BLaER1 (cell line): Measurements from ENCODE around the gene APRT.
"Not testable (repeated sequence)": the region's sequence is repeated elsewhere in the genome, so short reads cannot be mapped to it uniquely, and the experiment has no call there.

ENCODE experiments used
- H3K27ac ChIP-seq: shearing (Covaris generic); formaldehyde crosslinking; 2 replicates; pipeline ENCODE4 v1.8.1; 2022
- H3K27me3 ChIP-seq: shearing (Covaris generic); formaldehyde crosslinking; 2 replicates; pipeline ENCODE4 v1.8.1; 2022
- H3K36me3 ChIP-seq: shearing (Covaris generic); formaldehyde crosslinking; 2 replicates; pipeline ENCODE4 v1.8.1; 2022
- H3K4me1 ChIP-seq: shearing (Covaris generic); formaldehyde crosslinking; 2 replicates; pipeline ENCODE4 v1.8.1; 2022
- H3K4me2 ChIP-seq: shearing (Covaris generic); formaldehyde crosslinking; 2 replicates; pipeline ENCODE4 v1.8.1; 2022
- H3K4me3 ChIP-seq: shearing (Covaris generic); formaldehyde crosslinking; 2 replicates; pipeline ENCODE4 v1.8.1; 2022
- H3K9ac ChIP-seq: shearing (Covaris generic); formaldehyde crosslinking; 2 replicates; pipeline ENCODE4 v1.8.1; 2022
- H3K9me3 ChIP-seq: shearing (Covaris generic); formaldehyde crosslinking; 2 replicates; pipeline ENCODE4 v1.8.1; 2022
- H4K20me1 ChIP-seq: shearing (Covaris generic); formaldehyde crosslinking; 2 replicates; pipeline ENCODE4 v1.8.1; 2022
- Cebpa-rat ChIP-seq: shearing (Covaris generic); IDR thresholded peaks from 2 replicates; pipeline ENCODE4 v1.8.1; 2022

Gene APRT

GRCh38 chr16:88825146-88825545 is 13.4 kb upstream of the APRT start:
- Histone ChIP-seq H3K4me2 (no peak overlapping the region), H3K9ac (no peak overlapping the region), H4K20me1 (peaks cover 8% of the 10 kb centered on the region), H3K9me3 (no peaks in the 10 kb centered on the region), H3K4me1 (peaks cover 19% of the 10 kb centered on the region), H3K36me3 (peaks cover 88% of the 10 kb centered on the region), H3K27ac (no peak overlapping the region), H3K4me3 (no peak overlapping the region), H3K27me3 (no peaks in the 10 kb centered on the region)
- no peak for TF ChIP-seq Cebpa-rat

- H3K27ac ChIP-seq, result no peak overlapping the region
- TF ChIP-seq Cebpa-rat, result no peak
- H3K9me3 ChIP-seq, result no peaks in the 10 kb centered on the region
- no peak overlapping the region for H3K4me2 ChIP-seq
- no peak overlapping the region for H3K4me3 ChIP-seq
- H3K9ac ChIP-seq, result no peak overlapping the region
- H3K27me3 ChIP-seq, result no peaks in the 10 kb centered on the region
- peaks cover 8% of the 10 kb centered on the region for H4K20me1 ChIP-seq
- peaks cover 19% of the 10 kb centered on the region for H3K4me1 ChIP-seq
- H3K36me3 ChIP-seq, result peaks cover 87% of the 10 kb centered on the region
Observed at GRCh38 chr16:88824256-88825077, 12.7 kb upstream of the APRT start.

DNA sequence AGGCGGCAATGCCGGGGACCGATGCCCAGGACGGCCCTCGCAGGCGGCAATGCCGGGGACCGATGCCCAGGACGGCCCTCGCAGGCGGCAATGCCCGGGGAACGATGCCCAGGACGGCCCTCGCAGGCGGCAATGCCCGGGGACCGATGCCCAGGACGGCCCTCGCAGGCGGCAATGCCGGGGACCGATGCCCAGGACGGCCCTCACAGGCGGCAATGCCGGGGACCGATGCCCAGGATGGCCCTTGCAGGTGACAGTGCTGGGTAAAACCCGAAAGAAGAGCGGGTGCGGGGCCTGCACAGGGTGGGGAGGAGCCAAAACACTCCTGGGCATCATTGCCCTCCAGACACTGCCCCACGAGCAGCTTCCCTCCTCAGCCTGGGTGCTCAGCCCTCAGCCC is 11.9 kb upstream of the APRT start:
- peaks cover 80% of the 10 kb centered on the region for H3K36me3 ChIP-seq
- not testable (repeated sequence) for H3K27me3 ChIP-seq, H4K20me1 ChIP-seq, H3K27ac ChIP-seq, H3K4me2 ChIP-seq, H3K9ac ChIP-seq, H3K9me3 ChIP-seq, H3K4me3 ChIP-seq
- H3K4me1 ChIP-seq, result peaks cover 19% of the 10 kb centered on the region

DNA sequence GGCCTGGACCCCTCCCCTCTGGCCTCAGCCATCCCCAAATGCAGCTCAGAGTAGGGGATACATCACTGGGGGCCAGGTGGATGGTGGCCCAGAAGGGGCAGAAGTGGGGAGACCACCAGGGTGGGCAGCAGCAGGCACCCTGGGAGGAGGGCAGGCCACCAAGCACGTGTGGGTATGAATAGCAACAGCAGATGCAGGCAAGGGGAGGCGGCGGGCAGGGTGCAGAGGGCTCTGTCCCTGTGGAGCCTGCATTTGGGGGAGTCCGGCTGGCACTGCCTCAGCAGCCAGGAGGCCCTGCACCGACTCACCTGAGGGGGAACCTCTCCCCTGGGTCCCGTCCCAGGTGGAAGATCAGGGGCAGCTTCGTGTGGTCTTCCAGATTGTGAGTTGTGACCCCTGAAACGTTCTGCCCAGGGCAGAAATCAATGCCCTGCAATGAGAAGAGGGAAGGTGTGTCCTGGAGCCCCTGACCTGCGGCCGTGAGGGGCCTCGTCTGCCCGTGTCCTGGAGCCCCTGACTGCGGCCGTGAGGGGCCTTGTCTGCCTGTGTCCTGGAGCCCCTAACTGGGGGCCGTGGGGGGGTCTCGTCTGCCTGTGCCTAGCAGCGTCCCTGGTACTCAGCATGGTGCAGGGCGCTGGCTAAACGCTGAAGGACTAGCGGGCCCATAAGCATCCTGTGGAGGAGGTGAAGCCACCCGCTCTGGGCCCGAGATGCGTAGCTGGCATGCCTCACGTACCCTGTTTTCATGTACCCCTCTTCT is 10.7 kb upstream of the APRT start:
- no peak overlapping the region for H3K4me2 ChIP-seq
- peaks cover 8% of the 10 kb centered on the region; the same call in 1 of the 2 replicates for H4K20me1 ChIP-seq
- peaks cover 19% of the 10 kb centered on the region for H3K4me1 ChIP-seq
- H3K9ac ChIP-seq, result no peak overlapping the region
- H3K27ac ChIP-seq, result no peak overlapping the region
- no peak overlapping the region for H3K4me3 ChIP-seq
- peaks cover 79% of the 10 kb centered on the region for H3K36me3 ChIP-seq
- no peak for TF ChIP-seq Cebpa-rat
- no peaks in the 10 kb centered on the region for H3K27me3 ChIP-seq
- no peaks in the 10 kb centered on the region for H3K9me3 ChIP-seq

GRCh38 chr16:88821168-88821850 is 9.6 kb upstream of the APRT start:
- Histone ChIP-seq H3K27ac (no peak overlapping the region), H3K36me3 (peaks cover 71% of the 10 kb centered on the region), H3K4me1 (peaks cover 23% of the 10 kb centered on the region), H4K20me1 (peaks cover 8% of the 10 kb centered on the region; the same call in 1 of the 2 replicates), H3K9me3 (no peaks in the 10 kb centered on the region), H3K4me3 (no peak overlapping the region), H3K4me2 (peak overlapping the region; percentile 5; the same call in 1 of the 2 replicates), H3K9ac (no peak overlapping the region), H3K27me3 (no peaks in the 10 kb centered on the region)
- no peak for TF ChIP-seq Cebpa-rat

DNA sequence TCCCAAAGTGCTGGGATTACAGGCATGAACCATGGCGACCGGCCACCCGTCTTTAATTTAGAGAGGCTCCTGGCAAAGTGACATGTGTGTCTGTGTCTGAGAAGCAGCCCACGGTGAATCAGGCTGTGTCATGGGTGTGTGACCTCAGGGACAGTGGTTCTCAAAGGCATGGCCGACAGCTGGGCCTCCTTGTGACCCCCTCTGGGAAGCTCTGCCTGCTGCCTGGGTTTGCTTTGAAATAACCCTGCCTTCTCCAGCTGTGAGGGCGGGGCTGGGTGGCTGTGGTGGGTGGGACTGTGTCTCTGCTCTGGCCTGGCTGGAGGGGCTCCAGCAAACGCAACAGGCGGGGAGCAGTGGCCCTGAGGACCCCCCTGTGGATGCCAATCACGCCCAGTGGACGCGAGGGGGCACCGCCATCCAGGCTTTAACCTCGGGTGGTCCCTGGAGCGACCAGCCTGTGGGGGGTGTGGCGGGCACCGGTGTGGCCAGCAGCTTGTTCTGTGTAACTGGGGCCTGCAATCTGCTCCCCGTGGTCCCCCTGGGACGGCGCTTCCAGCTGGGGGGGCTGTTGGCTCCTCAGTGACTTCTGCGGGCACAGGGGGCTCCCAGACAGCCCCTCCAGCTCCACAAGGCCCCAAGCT is 8.8 kb upstream of the APRT start:
- TF ChIP-seq Cebpa-rat, result no peak
- Histone ChIP-seq H4K20me1 (peaks cover 15% of the 10 kb centered on the region; the same call in 1 of the 2 replicates), H3K27ac (no peak overlapping the region)

GRCh38 chr16:88819126-88819525 is 7.4 kb upstream of the APRT start:
- H3K4me1 ChIP-seq, result peaks cover 32% of the 10 kb centered on the region
- H3K9ac ChIP-seq, result no peak overlapping the region
- H3K27me3 ChIP-seq, result no peaks in the 10 kb centered on the region
- TF ChIP-seq Cebpa-rat, result no peak
- no peak overlapping the region for H3K27ac ChIP-seq
- no peak overlapping the region for H3K4me3 ChIP-seq
- H4K20me1 ChIP-seq, result peaks cover 20% of the 10 kb centered on the region; the same call in 1 of the 2 replicates
- H3K4me2 ChIP-seq, result no peak overlapping the region
- peaks cover 57% of the 10 kb centered on the region for H3K36me3 ChIP-seq
- no peaks in the 10 kb centered on the region for H3K9me3 ChIP-seq

More for the DNA sequence above, 8.8 kb upstream of the APRT start:
- Histone ChIP-seq H3K9me3 (no peaks in the 10 kb centered on the region), H3K27me3 (no peaks in the 10 kb centered on the region), H3K4me2 (no peak overlapping the region), H3K9ac (no peak overlapping the region), H3K4me1 (peaks cover 31% of the 10 kb centered on the region), H3K36me3 (peaks cover 66% of the 10 kb centered on the region), H3K4me3 (no peak overlapping the region)

DNA sequence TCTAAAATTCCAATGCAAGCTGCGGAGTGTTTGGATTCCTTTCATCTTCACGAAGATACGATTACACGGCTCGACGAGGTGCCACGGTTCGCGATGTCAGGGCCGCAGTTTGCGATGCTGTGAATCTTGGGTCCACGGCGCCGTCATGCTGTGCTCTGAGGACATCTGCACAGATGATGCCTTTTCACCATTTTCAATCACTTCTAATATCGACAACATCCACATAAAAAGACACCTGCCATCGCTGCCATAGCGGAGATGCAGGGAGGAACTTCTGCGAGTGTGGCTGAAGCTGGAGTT is 6.8 kb upstream of the APRT start:
- H3K27ac ChIP-seq, result no peak overlapping the region
- peaks cover 32% of the 10 kb centered on the region for H3K4me1 ChIP-seq
- H4K20me1 ChIP-seq, result peaks cover 20% of the 10 kb centered on the region; the same call in 1 of the 2 replicates
- no peaks in the 10 kb centered on the region for H3K9me3 ChIP-seq
- H3K4me2 ChIP-seq, result no peak overlapping the region
- TF ChIP-seq Cebpa-rat, result no peak
- H3K9ac ChIP-seq, result no peak overlapping the region
- peaks cover 51% of the 10 kb centered on the region for H3K36me3 ChIP-seq
- no peaks in the 10 kb centered on the region for H3K27me3 ChIP-seq
- H3K4me3 ChIP-seq, result no peak overlapping the region

DNA sequence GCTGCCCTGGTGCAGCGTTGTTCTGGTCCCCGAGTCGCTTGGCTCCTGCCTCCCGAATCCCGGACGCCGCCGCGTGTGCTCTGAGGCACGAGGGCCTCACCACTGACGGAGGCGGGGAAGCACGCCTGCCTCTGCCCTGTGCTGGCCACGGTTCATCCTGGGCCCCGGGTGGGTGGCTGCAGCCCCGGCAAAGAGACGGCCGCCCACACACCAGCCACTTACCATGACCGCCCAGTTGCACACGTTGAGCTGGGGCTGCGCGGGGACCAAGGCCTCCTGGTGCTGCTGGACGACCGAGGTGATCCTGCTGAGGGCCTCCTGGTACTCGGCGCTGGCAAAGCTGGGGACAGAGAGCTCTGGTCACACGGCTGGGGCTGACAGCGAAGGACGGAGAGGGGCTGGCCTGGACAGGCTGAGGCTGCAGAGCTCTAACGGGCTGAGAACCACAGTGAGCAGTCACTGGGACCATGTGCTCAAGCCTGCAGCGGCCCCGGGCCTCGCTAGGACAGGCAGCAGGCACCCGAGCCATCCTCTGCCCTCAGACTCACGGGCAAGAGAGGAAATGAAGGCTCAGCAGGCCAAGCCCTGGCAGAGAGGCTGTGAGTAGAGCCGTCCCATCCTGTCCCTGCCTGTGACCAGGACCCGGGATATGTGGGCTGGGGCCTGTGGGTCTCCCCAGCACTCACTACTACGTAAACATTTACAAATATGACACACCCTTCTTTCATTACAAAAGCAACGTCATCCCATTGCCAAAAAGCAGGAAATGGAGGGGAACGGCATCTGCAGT is 6.3 kb upstream of the APRT start:
- Histone ChIP-seq H3K4me2 (no peak overlapping the region), H3K27me3 (no peaks in the 10 kb centered on the region), H3K9ac (no peak overlapping the region), H3K4me3 (no peak overlapping the region), H3K4me1 (peaks cover 32% of the 10 kb centered on the region), H3K36me3 (peaks cover 46% of the 10 kb centered on the region), H3K27ac (no peak overlapping the region), H3K9me3 (no peaks in the 10 kb centered on the region), H4K20me1 (peaks cover 20% of the 10 kb centered on the region; the same call in 1 of the 2 replicates)
- no peak for TF ChIP-seq Cebpa-rat
